Measurements from ENCODE around the gene NAALADL2. TPM values are rescaled to one million over a fixed set of nuclear protein-coding genes. Genes with fewer than 3 reads are reported as not detected.

NAALADL2 gene
- total RNA-seq, 1 experiment from 2014 or later: 2.7 TPM

GRCh38 chr3:175335229-175335628 lies 476.1 kb downstream of the NAALADL2 start:
- no peaks in the 10 kb centered on the region for H3K36me3 ChIP-seq (ENCODE audit: control insufficient read depth, insufficient read depth, low read length)
- in situ Hi-C loops (cut with HindIII; ENCODE audit: low pct_unique_long_range_greater_than_20kb, low sequenced_read_pairs): no loop called here
- ChIA-PET CTCF (no interaction called here), POLR2A (no interaction called here)
- no peaks in the 10 kb centered on the region for H3K4me1 ChIP-seq (ENCODE audit: control insufficient read depth, insufficient read depth, low read length)
- BruUV-seq (replicated peaks): no TSS peak
- DNase-seq (ENCODE audit: low read depth, low spot score) (no peak), ATAC-seq (no peak)
- no peak overlapping the region for H3K4me3 ChIP-seq (ENCODE audit: low read depth in 2 of 2, low read length in 2 of 2)
- H3K27me3 ChIP-seq (ENCODE audit: control insufficient read depth, insufficient read depth, low read length): no peaks in the 10 kb centered on the region
- no peak overlapping the region for H3K27ac ChIP-seq (ENCODE audit: low read length)
- no peaks in the 10 kb centered on the region for H3K9me3 ChIP-seq (ENCODE audit: control insufficient read depth, insufficient read depth, low read depth, low read length)
- intact Hi-C loops (cut with micrococcal nuclease; ENCODE audit: unreplicated experiment): no loop called here
- TF ChIP-seq POLR2AphosphoS5 (IDR thresholded peaks at IDR 0.05; ENCODE audit: low read depth, low read length) (no peak), TCF7L2 (IDR thresholded peaks at IDR 0.05; ENCODE audit: low read depth, low read length) (no peak), CTCF (IDR thresholded peaks at IDR 0.05) (no peak), REST (IDR thresholded peaks at IDR 0.05; ENCODE audit: insufficient read depth in 1 of 2, low read depth in 2 of 2, low read length in 1 of 2) (no peak), SIN3A (IDR thresholded peaks at IDR 0.05; ENCODE audit: borderline replicate concordance, insufficient read depth, low read depth, low read length) (no peak)

GRCh38 chr3:175336406-175337133 lies 477.4 kb downstream of the NAALADL2 start:
- no peak for DNase-seq (ENCODE audit: low read depth, low spot score)
- ATAC-seq: no peak
- BruUV-seq (replicated peaks): no TSS peak
- H3K4me3 ChIP-seq (ENCODE audit: low read depth in 2 of 2, low read length in 2 of 2): no peak overlapping the region
- POLR2A ChIA-PET: no interaction called here
- H3K4me1 ChIP-seq (ENCODE audit: control insufficient read depth, insufficient read depth, low read length): no peaks in the 10 kb centered on the region
- no peaks in the 10 kb centered on the region for H3K36me3 ChIP-seq (ENCODE audit: control insufficient read depth, insufficient read depth, low read length)
- no peaks in the 10 kb centered on the region for H3K9me3 ChIP-seq (ENCODE audit: control insufficient read depth, insufficient read depth, low read depth, low read length)
- no peaks in the 10 kb centered on the region for H3K27me3 ChIP-seq (ENCODE audit: control insufficient read depth, insufficient read depth, low read length)
- in situ Hi-C loops (cut with HindIII; ENCODE audit: low pct_unique_long_range_greater_than_20kb, low sequenced_read_pairs) (no loop called here), intact Hi-C loops (cut with micrococcal nuclease; ENCODE audit: unreplicated experiment) (no loop called here)
- TF ChIP-seq REST (IDR thresholded peaks at IDR 0.05; ENCODE audit: insufficient read depth in 1 of 2, low read depth in 2 of 2, low read length in 1 of 2) (no peak), CTCF (IDR thresholded peaks at IDR 0.05) (no peak), TCF7L2 (IDR thresholded peaks at IDR 0.05; ENCODE audit: low read depth, low read length) (no peak), SIN3A (IDR thresholded peaks at IDR 0.05; ENCODE audit: borderline replicate concordance, insufficient read depth, low read depth, low read length) (no peak), POLR2AphosphoS5 (IDR thresholded peaks at IDR 0.05; ENCODE audit: low read depth, low read length) (no peak)
- CTCF ChIA-PET: interaction anchor here (0.6 kb wide), 1 partner anchor 33 kb away, joined by 3 read pairs; no protein-coding TSS in a partner anchor
- no peak overlapping the region for H3K27ac ChIP-seq (ENCODE audit: low read length)
